Neural cell (in vitro differentiated cells): Measurements from ENCODE around the gene DPEP2NB.
"Not testable (repeated sequence)": the region's sequence is repeated elsewhere in the genome, so short reads cannot be mapped to it uniquely, and the experiment has no call there.

ENCODE experiments used
- CTCF ChIP-seq: fragments of 450-650 bp; IDR thresholded peaks from 2 replicates; pipeline ENCODE4 v1.5.1; 2014; ENCODE audit warnings: antibody characterized with exemption, mild to moderate bottlenecking, moderate library complexity; ENCODE audit not compliant: poor library complexity, severe bottlenecking
- EP300 ChIP-seq: fragments of 450-650 bp; conservative IDR thresholded peaks from 2 replicates; pipeline ENCODE4 v1.6.1; 2014; ENCODE audit warnings: antibody characterized with exemption, mild to moderate bottlenecking, moderate library complexity; ENCODE audit not compliant: poor library complexity, severe bottlenecking
- EZH2 ChIP-seq: fragments of 200-600, 300-800 bp; shearing (Covaris generic), sonication (generic); IDR thresholded peaks from 2 replicates; pipeline ENCODE4 v1.6.1; 2014; ENCODE audit warnings: antibody characterized with exemption, low read length, borderline replicate concordance, mild to moderate bottlenecking; ENCODE audit not compliant: insufficient read depth, poor library complexity, severe bottlenecking
- MXI1 ChIP-seq: fragments of 450-650 bp; conservative IDR thresholded peaks from 2 replicates; pipeline ENCODE4 v1.6.1; 2014; ENCODE audit warnings: antibody characterized with exemption, mild to moderate bottlenecking; ENCODE audit not compliant: poor library complexity, severe bottlenecking
- POLR2AphosphoS5 ChIP-seq: IDR thresholded peaks from 2 replicates; pipeline ENCODE4 v1.6.1; 2012
- REST ChIP-seq: IDR thresholded peaks from 2 replicates; pipeline ENCODE4 v1.6.1; 2012; ENCODE audit warnings: borderline replicate concordance

- TF ChIP-seq CTCF, POLR2AphosphoS5, REST, EP300, EZH2, MXI1: not testable (repeated sequence)
Measured at GRCh38 chr16:67998231-67998778, 17.4 kb downstream of the DPEP2NB start.
